HG03039 (cell line): ENCODE measurements around the gene RNF126.
"Not testable (repeated sequence)": the region's sequence is repeated elsewhere in the genome, so short reads cannot be mapped to it uniquely, and the experiment has no call there.

Experiments used
- ATAC-seq: cut with Tn5 transposase; IDR thresholded peaks from one replicate; pipeline ENCODE4 v1.9.1; 2021; ENCODE audit warnings: mild to moderate bottlenecking, moderate library complexity; ENCODE audit not compliant: unreplicated experiment

The RNF126 gene

GRCh38 chr19:616062-616700 lies 46.8 kb downstream of the RNF126 start:
- no peak for ATAC-seq

GRCh38 chr19:615619-616018 lies 47.4 kb downstream of the RNF126 start:
- ATAC-seq = no peak

DNA sequence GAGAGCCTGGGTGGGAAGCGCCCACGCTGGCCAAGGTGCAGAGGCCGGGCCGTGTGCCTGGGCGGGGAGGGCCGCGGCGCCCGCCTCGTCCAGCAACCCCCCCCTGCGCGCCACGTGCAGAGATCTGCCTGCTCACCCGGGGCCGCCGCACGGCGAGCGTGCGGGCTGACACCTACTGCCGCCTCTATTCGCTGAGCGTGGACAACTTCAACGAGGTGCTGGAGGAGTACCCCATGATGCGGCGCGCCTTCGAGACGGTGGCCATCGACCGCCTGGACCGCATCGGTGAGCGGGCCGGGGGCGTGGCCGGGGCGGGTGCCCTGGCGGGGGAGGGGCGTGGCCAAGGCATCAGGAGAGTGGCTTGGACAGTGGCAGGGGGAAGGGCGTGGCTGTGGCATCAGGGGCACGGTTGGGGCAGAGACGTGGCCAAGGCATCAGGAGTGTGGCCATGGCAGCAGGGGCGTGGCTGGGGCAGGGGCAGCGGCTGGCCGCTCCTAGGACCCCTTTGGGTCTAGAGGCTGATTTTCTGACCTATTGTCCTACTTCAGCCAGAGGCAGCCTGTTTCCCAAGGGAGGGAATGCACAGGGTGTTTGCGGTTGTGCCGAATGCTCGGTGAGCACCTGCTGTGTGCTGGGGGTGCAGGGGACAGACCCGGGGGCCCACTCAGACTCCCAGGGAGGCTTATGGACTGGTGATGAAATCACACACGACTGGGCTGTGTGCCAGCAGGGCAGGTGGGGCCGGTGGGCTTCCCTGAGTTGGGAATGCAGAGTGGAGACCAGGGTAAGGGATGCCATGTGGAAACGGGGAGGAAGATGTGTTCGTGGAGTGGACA lies 49.1 kb downstream of the RNF126 start:
- no peak for ATAC-seq

- no peak for ATAC-seq
Observed at GRCh38 chr19:612941-613340, 50.1 kb downstream of the RNF126 start.

DNA sequence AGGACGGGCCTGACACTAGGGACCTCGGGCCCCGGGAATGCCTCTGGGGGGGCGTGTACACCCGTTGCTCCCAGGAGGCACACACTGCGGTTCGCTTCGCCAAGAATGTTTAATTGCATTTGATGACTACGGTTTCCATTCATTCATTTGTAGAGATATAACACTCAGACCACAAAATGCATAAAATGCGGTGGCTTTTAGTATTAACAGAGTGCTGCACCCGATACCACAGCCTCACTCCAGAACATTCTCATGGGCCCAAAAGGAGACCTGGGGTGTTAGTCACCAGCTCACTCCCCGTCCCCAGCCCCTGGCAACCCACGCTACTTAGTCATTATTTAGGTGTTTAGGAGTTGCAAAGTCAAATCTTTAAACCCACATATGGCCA lies 51.5 kb downstream of the RNF126 start:
- no peak for ATAC-seq

DNA sequence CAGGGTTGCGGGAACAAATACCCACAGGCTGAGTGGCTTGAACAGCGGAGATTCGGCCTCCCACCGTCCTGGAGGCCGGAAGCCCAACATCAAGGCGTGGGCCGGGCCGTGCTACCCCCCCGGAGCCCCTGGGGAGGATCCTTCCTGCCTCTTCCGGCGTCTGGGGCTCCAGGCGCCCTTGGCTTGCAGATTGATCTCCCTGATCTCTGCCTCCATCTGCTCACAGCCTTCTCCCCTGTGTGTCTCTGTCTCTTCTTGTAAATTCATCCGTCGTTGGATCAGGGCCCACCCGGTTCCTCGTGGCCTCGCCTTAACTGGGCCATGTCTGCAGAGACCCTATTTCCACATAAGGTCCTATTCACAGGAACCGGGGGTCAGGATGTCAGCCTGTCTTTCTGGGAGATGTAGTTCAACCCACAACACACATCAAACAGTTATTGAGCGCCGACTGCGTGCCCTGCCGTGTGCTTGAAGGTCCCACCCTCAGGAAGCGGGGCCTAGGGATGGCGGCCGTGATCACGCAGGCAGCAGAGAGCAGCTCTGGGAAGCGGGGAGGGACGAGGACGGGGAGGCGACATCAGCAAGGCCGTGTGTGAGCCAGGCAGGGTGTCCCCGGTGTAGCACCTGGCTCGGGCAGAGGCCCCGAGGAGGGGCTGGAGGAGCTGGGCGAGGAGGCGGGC lies 52.1 kb downstream of the RNF126 start:
- ATAC-seq = no peak

- no peak for ATAC-seq
Observed at GRCh38 chr19:610071-610800, 52.8 kb downstream of the RNF126 start.

DNA sequence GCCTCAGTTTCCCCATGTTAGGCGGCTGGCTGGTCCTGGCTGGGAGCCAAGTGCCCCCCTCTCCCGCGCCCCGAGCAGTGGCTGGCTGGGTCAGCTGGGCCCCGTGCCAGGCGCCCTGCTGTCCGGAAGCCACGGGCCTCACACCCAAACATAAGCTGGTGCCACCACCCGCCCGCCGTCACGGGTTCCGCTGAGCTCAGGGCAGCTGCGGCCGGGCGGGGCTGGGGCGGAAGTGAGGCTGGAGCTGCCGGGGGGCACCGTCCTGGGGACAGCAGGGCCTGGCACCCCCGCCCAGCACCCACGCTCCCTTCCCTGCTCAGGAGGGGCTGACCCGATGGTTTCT lies 54.0 kb downstream of the RNF126 start:
- no peak for ATAC-seq

GRCh38 chr19:608155-609003 lies 54.6 kb downstream of the RNF126 start:
- no peak for ATAC-seq

DNA sequence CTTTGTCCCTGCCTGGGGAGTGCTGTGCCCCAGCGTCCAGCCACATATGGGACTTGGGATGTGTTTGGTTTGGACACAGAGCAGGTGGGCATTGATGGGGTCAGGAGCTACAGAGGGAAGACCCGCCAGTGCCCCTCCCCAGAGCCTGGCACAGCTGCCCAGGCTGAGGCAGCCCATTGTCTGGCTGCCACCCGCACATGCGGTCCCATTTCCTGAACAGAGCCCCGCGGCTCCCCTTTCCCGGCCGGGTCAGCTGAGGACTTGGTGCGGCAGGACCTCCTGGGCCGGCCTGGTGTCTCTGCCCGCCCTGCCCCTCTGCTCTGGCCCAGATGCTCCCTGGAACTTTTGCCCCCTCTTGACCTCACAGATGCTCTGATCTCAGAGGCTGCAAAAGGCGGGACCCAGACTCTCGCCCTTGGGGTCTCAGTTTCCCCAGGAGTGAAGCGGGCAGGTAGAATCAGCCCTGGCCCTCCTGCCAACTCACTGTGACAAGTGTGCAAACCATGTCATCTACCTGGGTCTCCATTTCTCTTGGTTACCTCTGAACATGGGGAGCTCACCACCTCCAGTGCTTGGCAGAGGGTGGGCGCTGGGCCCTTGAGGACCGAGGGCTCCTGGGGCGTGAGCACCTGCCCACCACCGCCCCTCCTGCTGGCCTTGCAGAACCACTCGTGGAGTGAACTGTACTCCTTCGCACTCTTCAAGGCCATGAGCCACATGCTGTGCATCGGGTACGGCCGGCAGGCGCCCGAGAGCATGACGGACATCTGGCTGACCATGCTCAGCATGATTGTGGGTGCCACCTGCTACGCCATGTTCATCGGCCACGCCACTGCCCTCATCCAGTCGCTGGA lies 55.5 kb downstream of the RNF126 start:
- no peak for ATAC-seq

DNA sequence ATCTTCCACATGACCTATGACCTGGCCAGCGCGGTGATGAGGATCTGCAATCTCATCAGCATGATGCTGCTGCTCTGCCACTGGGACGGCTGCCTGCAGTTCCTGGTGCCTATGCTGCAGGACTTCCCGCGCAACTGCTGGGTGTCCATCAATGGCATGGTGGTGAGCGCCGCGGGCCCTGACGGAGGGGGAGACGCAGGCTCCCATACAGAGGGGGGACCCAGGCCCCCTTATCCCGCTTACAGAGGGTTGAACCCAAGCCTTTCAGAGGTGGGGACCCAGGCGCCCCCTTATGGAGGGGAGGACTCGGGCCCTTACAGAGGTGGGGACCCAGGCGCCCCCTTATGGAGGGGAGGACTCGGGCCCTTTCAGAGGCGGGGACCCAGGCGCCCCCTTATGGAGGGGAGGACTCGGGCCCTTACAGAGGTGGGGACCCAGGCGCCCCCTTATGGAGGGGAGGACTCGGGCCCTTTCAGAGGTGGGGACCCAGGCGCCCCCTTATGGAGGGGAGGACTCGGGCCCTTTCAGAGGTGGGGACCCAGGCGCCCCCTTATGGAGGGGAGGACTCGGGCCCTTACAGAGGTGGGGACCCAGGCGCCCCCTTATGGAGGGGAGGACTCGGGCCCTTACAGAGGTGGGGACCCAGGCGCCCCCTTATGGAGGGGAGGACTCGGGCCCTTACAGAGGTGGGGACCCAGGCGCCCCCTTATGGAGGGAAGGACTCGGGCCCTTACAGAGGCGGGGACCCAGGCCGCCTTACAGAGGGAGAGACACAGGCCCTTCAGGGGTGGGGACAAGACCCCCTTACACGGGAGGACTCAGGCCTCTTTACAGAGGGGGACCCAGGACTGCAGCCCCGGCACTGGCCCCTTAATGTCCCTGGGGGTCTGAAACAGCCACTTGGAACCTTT lies 57.7 kb downstream of the RNF126 start:
- not testable (repeated sequence) for ATAC-seq

DNA sequence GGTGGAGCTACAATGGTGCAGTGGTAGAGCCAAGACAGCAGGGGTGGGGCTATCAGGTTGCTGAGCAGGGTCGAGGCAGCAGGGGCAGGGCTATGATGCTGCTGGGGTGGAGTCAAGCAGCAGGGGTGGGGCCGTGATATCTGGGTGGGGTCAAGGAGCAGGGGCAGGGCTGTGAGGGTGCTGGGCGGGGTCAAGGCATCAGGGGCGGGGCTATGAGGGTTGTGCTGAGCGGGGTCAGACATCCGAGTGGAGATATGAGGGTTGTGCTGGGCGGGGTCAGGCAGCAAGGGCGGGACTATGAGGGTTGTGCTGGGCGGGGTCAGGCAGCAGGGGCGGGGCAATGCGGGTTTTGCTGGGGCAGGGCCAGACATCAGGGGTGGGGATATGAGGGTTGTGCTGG lies 58.7 kb downstream of the RNF126 start:
- no peak for ATAC-seq

DNA sequence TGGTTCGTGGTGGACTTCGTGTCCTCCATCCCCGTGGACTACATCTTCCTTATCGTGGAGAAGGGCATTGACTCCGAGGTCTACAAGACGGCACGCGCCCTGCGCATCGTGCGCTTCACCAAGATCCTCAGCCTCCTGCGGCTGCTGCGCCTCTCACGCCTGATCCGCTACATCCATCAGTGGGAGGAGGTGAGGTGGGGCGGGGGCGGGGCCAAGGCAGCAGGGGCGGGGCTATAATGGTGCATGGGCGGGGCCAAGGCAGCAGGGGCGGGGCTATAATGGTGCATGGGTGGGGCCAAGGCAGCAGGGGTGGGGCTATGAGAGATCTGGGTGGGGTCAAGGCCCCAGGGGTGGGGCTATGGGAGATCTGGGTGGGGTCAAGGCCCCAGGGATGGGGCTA lies 59.2 kb downstream of the RNF126 start:
- ATAC-seq = not testable (repeated sequence)

DNA sequence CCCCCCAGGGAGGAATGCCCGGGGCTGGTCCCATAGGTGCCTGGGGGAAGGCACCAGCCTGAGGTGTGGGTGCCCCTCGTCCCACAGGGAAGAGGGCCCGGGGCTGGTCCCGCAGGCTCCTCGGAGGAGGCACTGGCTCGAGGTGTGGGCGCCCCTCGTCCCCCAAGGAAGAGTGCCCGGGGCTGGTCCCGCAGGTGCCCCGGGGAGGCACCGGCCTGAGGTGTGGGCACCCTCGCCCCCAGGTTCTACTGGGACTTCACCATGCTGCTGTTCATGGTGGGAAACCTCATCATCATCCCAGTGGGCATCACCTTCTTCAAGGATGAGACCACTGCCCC lies 59.7 kb downstream of the RNF126 start:
- not testable (repeated sequence) for ATAC-seq

GRCh38 chr19:602391-603301 lies 60.4 kb downstream of the RNF126 start:
- ATAC-seq = no peak

DNA sequence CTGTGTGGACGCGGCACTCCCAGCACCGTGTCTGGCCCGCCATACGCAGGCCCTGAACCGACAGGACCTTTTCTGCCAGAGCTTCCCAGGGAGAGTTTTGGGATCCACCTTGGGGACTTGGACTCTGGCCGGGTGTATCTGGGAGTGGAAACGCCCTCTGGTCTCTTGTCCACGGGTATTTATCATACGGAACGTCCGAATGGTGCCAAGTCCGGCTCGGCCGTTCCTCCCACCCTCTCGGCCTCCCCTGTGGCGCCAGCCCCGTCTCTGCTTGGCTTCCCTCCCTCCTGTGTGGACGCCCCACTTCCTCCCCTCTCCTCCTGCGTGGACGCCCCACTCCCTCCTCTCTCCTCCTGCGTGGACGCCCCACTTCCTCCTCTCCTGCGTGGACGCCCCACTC lies 61.2 kb downstream of the RNF126 start:
- ATAC-seq = no peak

DNA sequence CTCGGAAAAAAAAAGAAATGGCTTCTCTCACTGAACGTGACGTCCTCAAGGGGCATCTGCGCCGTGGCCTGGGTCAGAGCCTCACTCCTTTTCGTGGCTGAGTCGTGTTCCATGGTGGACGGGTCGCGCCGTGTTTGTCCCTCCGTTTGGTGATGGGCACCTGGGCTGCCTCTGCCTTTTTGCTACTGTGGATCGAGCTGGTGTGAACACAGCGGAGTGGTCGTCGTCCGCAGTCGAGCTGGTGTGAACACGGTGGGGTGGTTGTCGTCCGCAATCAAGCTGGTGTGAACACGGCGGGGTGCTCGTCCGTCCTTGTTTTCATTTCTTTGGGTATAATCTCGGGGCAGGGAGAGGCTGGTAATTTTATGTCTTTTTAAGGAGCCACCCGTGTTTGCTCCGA lies 61.7 kb downstream of the RNF126 start:
- no peak for ATAC-seq
